ENCODE results near the gene RAVER1.

GRCh38 chr19:10309423-10309822 is 23.9 kb downstream of the RAVER1 start, which contains the start of gene ZGLP1:
- TF ChIP-seq, protein P1, sequence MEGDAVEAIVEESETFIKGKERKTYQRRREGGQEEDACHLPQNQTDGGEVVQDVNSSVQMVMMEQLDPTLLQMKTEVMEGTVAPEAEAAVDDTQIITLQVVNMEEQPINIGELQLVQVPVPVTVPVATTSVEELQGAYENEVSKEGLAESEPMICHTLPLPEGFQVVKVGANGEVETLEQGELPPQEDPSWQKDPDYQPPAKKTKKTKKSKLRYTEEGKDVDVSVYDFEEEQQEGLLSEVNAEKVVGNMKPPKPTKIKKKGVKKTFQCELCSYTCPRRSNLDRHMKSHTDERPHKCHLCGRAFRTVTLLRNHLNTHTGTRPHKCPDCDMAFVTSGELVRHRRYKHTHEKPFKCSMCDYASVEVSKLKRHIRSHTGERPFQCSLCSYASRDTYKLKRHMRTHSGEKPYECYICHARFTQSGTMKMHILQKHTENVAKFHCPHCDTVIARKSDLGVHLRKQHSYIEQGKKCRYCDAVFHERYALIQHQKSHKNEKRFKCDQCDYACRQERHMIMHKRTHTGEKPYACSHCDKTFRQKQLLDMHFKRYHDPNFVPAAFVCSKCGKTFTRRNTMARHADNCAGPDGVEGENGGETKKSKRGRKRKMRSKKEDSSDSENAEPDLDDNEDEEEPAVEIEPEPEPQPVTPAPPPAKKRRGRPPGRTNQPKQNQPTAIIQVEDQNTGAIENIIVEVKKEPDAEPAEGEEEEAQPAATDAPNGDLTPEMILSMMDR (IDR thresholded peaks at IDR 0.05) = no peak
- TF ChIP-seq POLR2AphosphoS5 (IDR thresholded peaks at IDR 0.05) = no peak
